GM19397 (cell line): ENCODE data around the gene CLCN3.
"Not testable (repeated sequence)": the region's sequence is repeated elsewhere in the genome, so short reads cannot be mapped to it uniquely, and the experiment has no call there.

Source experiments
- ATAC-seq: cut with Tn5 transposase; IDR thresholded peaks from one replicate; pipeline ENCODE4 v1.9.1; 2021; ENCODE audit warnings: mild to moderate bottlenecking, moderate library complexity; ENCODE audit not compliant: unreplicated experiment

Gene CLCN3

GRCh38 chr4:169619958-169620879, at the start of gene CLCN3:
Gene CLCN3, plus strand, starts transcription at chr4:169620578. Its CDS starts 15,351 bp downstream, at chr4:169635929.
- peak; percentile 98 for ATAC-seq

GRCh38 chr4:169571012-169571411, 49.4 kb upstream of the CLCN3 start:
- ATAC-seq, result not testable (repeated sequence)

GRCh38 chr4:169571435-169571834, 48.9 kb upstream of the CLCN3 start:
- ATAC-seq, result no peak

GRCh38 chr4:169573889-169574288, 46.5 kb upstream of the CLCN3 start:
- no peak for ATAC-seq

GRCh38 chr4:169582203-169582602, 38.2 kb upstream of the CLCN3 start:
- no peak for ATAC-seq

- ATAC-seq, result no peak
Measured at GRCh38 chr4:169582706-169583105, 37.7 kb upstream of the CLCN3 start.

- ATAC-seq, result no peak
Measured at GRCh38 chr4:169583563-169583962, 36.8 kb upstream of the CLCN3 start.

GRCh38 chr4:169593050-169593560, 27.3 kb upstream of the CLCN3 start:
- ATAC-seq, result no peak

- no peak for ATAC-seq
Measured at GRCh38 chr4:169594560-169595195, 25.7 kb upstream of the CLCN3 start.

GRCh38 chr4:169601016-169601771, 19.2 kb upstream of the CLCN3 start:
- ATAC-seq, result no peak

GRCh38 chr4:169603312-169603711, 17.1 kb upstream of the CLCN3 start:
- ATAC-seq, result no peak

GRCh38 chr4:169604131-169604900, 16.1 kb upstream of the CLCN3 start:
- no peak for ATAC-seq

- ATAC-seq, result no peak
Measured at GRCh38 chr4:169604903-169605331, 15.5 kb upstream of the CLCN3 start.

- ATAC-seq, result no peak
Measured at GRCh38 chr4:169611157-169611556, 9.2 kb upstream of the CLCN3 start.

- ATAC-seq, result peak; percentile 98
Measured at GRCh38 chr4:169611991-169612870, 8.1 kb upstream of the CLCN3 start, which contains the start of gene NEK1. Gene NEK1, minus strand, starts transcription at chr4:169612583. Its CDS starts 9,953 bp downstream, at chr4:169602630.

GRCh38 chr4:169612871-169613859, 7.2 kb upstream of the CLCN3 start:
- ATAC-seq, result peak; percentile 31

- no peak for ATAC-seq
Measured at GRCh38 chr4:169615467-169616106, 4.8 kb upstream of the CLCN3 start.

- ATAC-seq, result no peak
Measured at GRCh38 chr4:169616846-169617245, 3.5 kb upstream of the CLCN3 start.
